T-helper 2 cell treated with Interferon-gamma antibody and Interleukin-4, amounts not matched to agents 5 μg/mL and 100 μg/mL, for 36 hours (primary cell): ENCODE measurements around the gene TBL3.

Experiments used
- DNase-seq: peaks from one replicate; pipeline ENCODE4 v3.0.0; 2021; ENCODE audit warnings: low spot score
- H3K27ac Mint-ChIP-seq: one replicate; pipeline ENCODE4 v1.8.0; 2021; ENCODE audit warnings: mild to moderate bottlenecking, mixed read lengths
- H3K27me3 Mint-ChIP-seq: one replicate; pipeline ENCODE4 v1.8.0; 2021; ENCODE audit warnings: low read depth, mixed read lengths
- H3K36me3 Mint-ChIP-seq: one replicate; pipeline ENCODE4 v1.8.0; 2021; ENCODE audit warnings: low read depth, mixed read lengths
- H3K4me1 Mint-ChIP-seq: one replicate; pipeline ENCODE4 v1.8.0; 2021; ENCODE audit warnings: low read depth, mixed read lengths
- H3K4me3 Mint-ChIP-seq: one replicate; pipeline ENCODE4 v1.8.0; 2022; ENCODE audit warnings: mild to moderate bottlenecking, moderate library complexity, mixed read lengths
- H3K9me3 Mint-ChIP-seq: one replicate; pipeline ENCODE4 v1.8.0; 2021; ENCODE audit warnings: mixed read lengths

The TBL3 gene

GRCh38 chr16:2001456-2002355 lies 29.9 kb downstream of the TBL3 start:
- H3K27ac Mint-ChIP-seq: no peak overlapping the region

GRCh38 chr16:2002406-2003230 lies 30.8 kb downstream of the TBL3 start:
- Mint-ChIP-seq H3K36me3 (peaks cover 17% of the 10 kb centered on the region), H3K9me3 (no peaks in the 10 kb centered on the region), H3K4me3 (no peak overlapping the region), H3K27me3 (no peaks in the 10 kb centered on the region), H3K27ac (no peak overlapping the region), H3K4me1 (peaks cover 14% of the 10 kb centered on the region)
- no peak for DNase-seq

More at GRCh38 chr16:2001456-2002355, 29.9 kb downstream of the TBL3 start:
- Mint-ChIP-seq H3K9me3 (no peaks in the 10 kb centered on the region), H3K27me3 (no peaks in the 10 kb centered on the region), H3K4me3 (no peak overlapping the region), H3K4me1 (peaks cover 9% of the 10 kb centered on the region), H3K36me3 (peaks cover 19% of the 10 kb centered on the region)
- DNase-seq: no peak

- Mint-ChIP-seq H3K36me3 (peaks cover 16% of the 10 kb centered on the region), H3K27me3 (no peaks in the 10 kb centered on the region), H3K4me3 (no peak overlapping the region), H3K4me1 (peaks cover 21% of the 10 kb centered on the region), H3K27ac (no peak overlapping the region), H3K9me3 (no peaks in the 10 kb centered on the region)
- DNase-seq: no peak
Observed at GRCh38 chr16:2003231-2003826, 31.5 kb downstream of the TBL3 start.

- Mint-ChIP-seq H3K4me3 (no peak overlapping the region), H3K27ac (no peak overlapping the region), H3K36me3 (peaks cover 19% of the 10 kb centered on the region)
Observed at GRCh38 chr16:2003827-2004641, 32.2 kb downstream of the TBL3 start.

GRCh38 chr16:2004795-2005517 lies 33.1 kb downstream of the TBL3 start:
- Mint-ChIP-seq H3K27ac (no peak overlapping the region), H3K36me3 (peaks cover 19% of the 10 kb centered on the region), H3K9me3 (no peaks in the 10 kb centered on the region), H3K27me3 (no peaks in the 10 kb centered on the region), H3K4me3 (no peak overlapping the region), H3K4me1 (peaks cover 26% of the 10 kb centered on the region)
- no peak for DNase-seq

More at GRCh38 chr16:2003827-2004641, 32.2 kb downstream of the TBL3 start:
- peak; percentile 84 for DNase-seq
- H3K4me1 Mint-ChIP-seq: peaks cover 26% of the 10 kb centered on the region
- no peaks in the 10 kb centered on the region for H3K27me3 Mint-ChIP-seq
- H3K9me3 Mint-ChIP-seq: no peaks in the 10 kb centered on the region

GRCh38 chr16:2005646-2006045 lies 33.8 kb downstream of the TBL3 start:
- Mint-ChIP-seq H3K4me1 (peaks cover 30% of the 10 kb centered on the region), H3K27ac (no peak overlapping the region), H3K4me3 (no peak overlapping the region)

GRCh38 chr16:2006317-2006716 lies 34.5 kb downstream of the TBL3 start:
- H3K27me3 Mint-ChIP-seq: no peaks in the 10 kb centered on the region
- DNase-seq: no peak
- H3K9me3 Mint-ChIP-seq: no peaks in the 10 kb centered on the region
- H3K27ac Mint-ChIP-seq: peak overlapping the region; percentile 81
- no peak overlapping the region for H3K4me3 Mint-ChIP-seq
- peaks cover 30% of the 10 kb centered on the region for H3K4me1 Mint-ChIP-seq
- H3K36me3 Mint-ChIP-seq: peaks cover 14% of the 10 kb centered on the region

More at GRCh38 chr16:2005646-2006045, 33.8 kb downstream of the TBL3 start:
- no peaks in the 10 kb centered on the region for H3K27me3 Mint-ChIP-seq
- no peak for DNase-seq
- H3K9me3 Mint-ChIP-seq: no peaks in the 10 kb centered on the region
- peaks cover 17% of the 10 kb centered on the region for H3K36me3 Mint-ChIP-seq

GRCh38 chr16:2007081-2007836 lies 35.4 kb downstream of the TBL3 start:
- Mint-ChIP-seq H3K4me3 (peak overlapping the region; percentile 89), H3K4me1 (peaks cover 30% of the 10 kb centered on the region)

GRCh38 chr16:2008009-2008526 lies 36.2 kb downstream of the TBL3 start:
- Mint-ChIP-seq H3K9me3 (no peaks in the 10 kb centered on the region), H3K36me3 (peaks cover 9% of the 10 kb centered on the region), H3K4me3 (peak overlapping the region; percentile 89), H3K27me3 (no peaks in the 10 kb centered on the region), H3K4me1 (peaks cover 30% of the 10 kb centered on the region), H3K27ac (peak overlapping the region; percentile 90)
- DNase-seq: no peak

More at GRCh38 chr16:2007081-2007836, 35.4 kb downstream of the TBL3 start:
- Mint-ChIP-seq H3K9me3 (no peaks in the 10 kb centered on the region), H3K36me3 (peaks cover 12% of the 10 kb centered on the region), H3K27me3 (no peaks in the 10 kb centered on the region), H3K27ac (peak overlapping the region; percentile 90)
- DNase-seq: no peak

GRCh38 chr16:2008631-2009163 lies 36.8 kb downstream of the TBL3 start:
- peak; percentile 25 for DNase-seq
- Mint-ChIP-seq H3K27me3 (no peaks in the 10 kb centered on the region), H3K4me1 (peaks cover 30% of the 10 kb centered on the region), H3K36me3 (peaks cover 9% of the 10 kb centered on the region), H3K4me3 (peak overlapping the region; percentile 89), H3K9me3 (no peaks in the 10 kb centered on the region), H3K27ac (peak overlapping the region; percentile 90)

GRCh38 chr16:2009164-2009711 lies 37.4 kb downstream of the TBL3 start:
- Mint-ChIP-seq H3K27ac (peak overlapping the region; percentile 90), H3K9me3 (no peaks in the 10 kb centered on the region), H3K36me3 (peaks cover 9% of the 10 kb centered on the region), H3K27me3 (no peaks in the 10 kb centered on the region), H3K4me3 (peak overlapping the region; percentile 89), H3K4me1 (peaks cover 27% of the 10 kb centered on the region)
- no peak for DNase-seq
